ENCODE measurements around the gene SYNE1. TPM values are rescaled to one million over a fixed set of nuclear protein-coding genes. Genes with fewer than 3 reads are reported as not detected.

SYNE1 gene
- total RNA-seq, 1 donor from 2014 or later = 233 TPM

GRCh38 chr6:152308306-152308705 is 328.9 kb downstream of the SYNE1 start:
- H3K27me3 ChIP-seq = no peaks in the 10 kb centered on the region
- no peak overlapping the region for H3K27ac ChIP-seq
- intact Hi-C loops (cut with DNase I) = no loop called here
- no peaks in the 10 kb centered on the region for H3K4me1 ChIP-seq
- H3K36me3 ChIP-seq = peaks cover 65 to 91% of the 10 kb centered on the region in 2 donors
- no peak for TF ChIP-seq CTCF (IDR thresholded peaks at IDR 0.05)
- H3K9me3 ChIP-seq = no peaks in the 10 kb centered on the region
- no peak for DNase-seq (ENCODE audit: low spot score in 2 of 2)
- no peak overlapping the region for H3K4me3 ChIP-seq

GRCh38 chr6:152305672-152306071 is 331.5 kb downstream of the SYNE1 start:
- intact Hi-C loops (cut with DNase I) = no loop called here
- Histone ChIP-seq H3K4me1 (peaks cover 0 to 6% of the 10 kb centered on the region in 2 donors), H3K27me3 (no peaks in the 10 kb centered on the region), H3K27ac (peak overlapping the region in 1 of 2 donors; percentile 26), H3K9me3 (no peaks in the 10 kb centered on the region), H3K4me3 (no peak overlapping the region), H3K36me3 (peaks cover 56 to 70% of the 10 kb centered on the region in 2 donors)
- no peak for DNase-seq (ENCODE audit: low spot score in 2 of 2)
- no peak for TF ChIP-seq CTCF (IDR thresholded peaks at IDR 0.05)

GRCh38 chr6:152301765-152302568 is 335.2 kb downstream of the SYNE1 start:
- Histone ChIP-seq H3K27ac (peak overlapping the region; percentile 65 to 68), H3K4me1 (peaks cover 0 to 15% of the 10 kb centered on the region in 2 donors), H3K9me3 (no peaks in the 10 kb centered on the region), H3K27me3 (no peaks in the 10 kb centered on the region), H3K4me3 (peak overlapping the region; percentile 34 to 64), H3K36me3 (peaks cover 25 to 54% of the 10 kb centered on the region in 2 donors)
- DNase-seq (ENCODE audit: low spot score in 2 of 2) = peak; percentile 61 to 91
- peak; percentile 43 to 64 (median 59) for TF ChIP-seq CTCF (IDR thresholded peaks at IDR 0.05)
- intact Hi-C loops (cut with DNase I) = loop anchor here (5.0 kb wide), 2 partner anchors 35 to 55 kb away; no protein-coding TSS in a partner anchor

GRCh38 chr6:152301021-152301764 is 336.0 kb downstream of the SYNE1 start:
- peaks cover 25 to 50% of the 10 kb centered on the region in 2 donors for H3K36me3 ChIP-seq

More at GRCh38 chr6:152301021-152301764, 336.0 kb downstream of the SYNE1 start:
- no peaks in the 10 kb centered on the region for H3K9me3 ChIP-seq
- peak overlapping the region; percentile 34 to 64 for H3K4me3 ChIP-seq
- TF ChIP-seq CTCF (IDR thresholded peaks at IDR 0.05) = no peak
- H3K27me3 ChIP-seq = no peaks in the 10 kb centered on the region
- peaks cover 0 to 15% of the 10 kb centered on the region in 2 donors for H3K4me1 ChIP-seq
- H3K27ac ChIP-seq = peak overlapping the region; percentile 65 to 68
- intact Hi-C loops (cut with DNase I) = loop anchor here (5.0 kb wide), 2 partner anchors 36 to 56 kb away; no protein-coding TSS in a partner anchor
- DNase-seq (ENCODE audit: low spot score in 2 of 2) = no peak

Data from ascending aorta (tissue), 2 donors.